HG03108 (cell line): Measurements from ENCODE around the gene SYNE3.

ENCODE experiments used
- ATAC-seq: cut with Tn5 transposase; IDR thresholded peaks from one replicate; pipeline ENCODE4 v1.9.1; 2021; ENCODE audit warnings: moderate library complexity; ENCODE audit not compliant: unreplicated experiment

The SYNE3 gene, protein sequence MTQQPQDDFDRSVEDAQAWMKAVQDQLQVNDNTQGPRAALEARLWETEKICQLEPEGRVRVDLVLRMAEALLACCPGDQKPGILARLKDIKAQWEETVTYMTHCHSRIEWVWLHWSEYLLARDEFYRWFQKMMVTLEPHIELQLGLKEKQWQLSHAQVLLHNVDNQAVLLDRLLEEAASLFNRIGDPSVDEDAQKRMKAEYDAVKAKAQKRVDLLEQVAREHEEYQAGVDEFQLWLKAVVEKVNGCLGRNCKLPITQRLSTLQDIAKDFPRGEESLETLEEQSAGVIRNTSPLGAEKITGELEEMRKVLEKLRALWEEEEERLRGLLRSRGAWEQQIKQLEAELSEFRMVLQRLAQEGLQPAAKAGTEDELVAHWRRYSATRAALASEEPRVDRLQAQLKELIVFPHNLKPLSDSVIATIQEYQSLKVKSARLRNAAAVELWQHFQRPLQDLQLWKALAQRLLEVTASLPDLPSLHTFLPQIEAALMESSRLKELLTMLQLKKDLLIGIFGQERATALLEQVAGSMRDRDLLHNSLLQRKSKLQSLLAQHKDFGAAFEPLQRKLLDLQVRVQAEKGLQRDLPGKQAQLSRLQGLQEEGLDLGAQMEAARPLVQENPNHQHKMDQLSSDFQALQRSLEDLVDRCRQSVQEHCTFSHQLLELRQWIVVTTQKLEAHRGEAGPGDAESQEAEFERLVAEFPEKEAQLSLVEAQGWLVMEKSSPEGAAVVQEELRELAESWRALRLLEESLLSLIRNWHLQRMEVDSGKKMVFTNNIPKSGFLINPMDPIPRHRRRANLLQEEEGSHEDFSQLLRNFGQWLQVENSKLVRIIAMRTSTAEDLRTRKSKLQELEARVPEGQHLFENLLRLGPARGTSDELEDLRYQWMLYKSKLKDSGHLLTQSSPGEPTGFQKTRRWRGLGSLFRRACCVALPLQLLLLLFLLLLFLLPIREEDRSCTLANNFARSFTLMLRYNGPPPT

GRCh38 chr14:95516554-95517181 lies at the start of gene SYNE3:
TSS of gene SYNE3 (minus strand) at chr14:95516650. CDS start at chr14:95475821, 40,829 bp downstream.
- ATAC-seq: peak; percentile 28

- no peak for ATAC-seq
Measured at GRCh38 chr14:95564060-95564459, 47.6 kb upstream of the SYNE3 start.

DNA sequence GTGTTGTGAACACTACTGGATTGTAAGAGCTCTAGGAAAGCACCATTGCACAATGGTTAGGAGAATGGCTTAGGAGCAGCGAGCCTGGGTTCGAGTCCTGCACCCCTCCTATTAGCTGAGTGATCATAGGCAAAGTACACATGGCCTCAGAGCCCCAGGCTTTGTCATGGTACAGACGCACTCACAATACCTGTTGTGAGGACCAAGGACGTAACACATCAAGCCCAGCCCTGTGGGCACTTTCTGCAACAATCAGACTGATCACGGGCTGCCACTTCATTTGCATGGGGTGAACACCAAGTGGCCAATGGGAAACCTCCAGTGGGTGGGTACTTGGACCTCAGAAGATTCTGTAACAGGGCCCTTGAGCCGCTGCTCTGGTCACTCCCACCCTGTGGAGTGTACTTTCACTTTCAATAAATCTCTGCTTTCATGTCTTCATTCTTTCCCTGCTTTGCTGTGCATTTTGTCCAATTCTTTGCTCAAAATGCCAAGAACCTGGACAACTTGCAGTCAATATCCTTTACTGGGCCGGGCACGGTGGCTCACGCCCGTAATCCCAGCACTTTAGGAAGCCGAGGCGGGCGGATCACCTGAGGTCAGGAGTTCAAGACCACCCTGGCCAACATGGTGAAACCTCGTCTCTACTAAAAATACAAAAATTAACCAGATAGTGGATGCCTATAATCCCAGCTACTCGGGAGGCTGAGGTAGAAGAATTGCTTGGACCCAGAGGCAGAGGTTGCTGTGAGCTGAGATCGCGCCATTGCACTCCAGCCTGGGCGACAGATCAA lies 46.6 kb upstream of the SYNE3 start:
- no peak for ATAC-seq

- peak; percentile 96 for ATAC-seq
Measured at GRCh38 chr14:95561001-95561412, 44.6 kb upstream of the SYNE3 start.

DNA sequence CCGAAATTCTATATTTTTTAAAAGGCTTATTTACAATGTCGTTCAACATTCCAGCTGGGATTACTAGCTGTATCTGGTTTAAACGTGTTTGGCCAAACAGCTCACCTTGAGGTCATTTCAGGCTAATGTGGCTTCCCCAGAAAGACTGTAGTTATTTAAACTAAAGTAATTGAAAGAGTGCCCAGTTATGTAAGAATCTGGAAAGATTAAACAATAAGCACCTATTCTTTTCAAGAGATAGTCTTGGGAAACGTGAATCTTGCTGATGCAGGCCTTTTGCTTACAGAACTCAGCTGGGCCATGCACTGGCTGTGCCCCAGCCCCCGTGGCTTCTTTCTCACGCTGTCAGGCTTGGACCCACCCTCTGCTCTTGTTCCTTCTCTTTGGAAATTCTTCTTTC lies 42.8 kb upstream of the SYNE3 start:
- no peak for ATAC-seq

DNA sequence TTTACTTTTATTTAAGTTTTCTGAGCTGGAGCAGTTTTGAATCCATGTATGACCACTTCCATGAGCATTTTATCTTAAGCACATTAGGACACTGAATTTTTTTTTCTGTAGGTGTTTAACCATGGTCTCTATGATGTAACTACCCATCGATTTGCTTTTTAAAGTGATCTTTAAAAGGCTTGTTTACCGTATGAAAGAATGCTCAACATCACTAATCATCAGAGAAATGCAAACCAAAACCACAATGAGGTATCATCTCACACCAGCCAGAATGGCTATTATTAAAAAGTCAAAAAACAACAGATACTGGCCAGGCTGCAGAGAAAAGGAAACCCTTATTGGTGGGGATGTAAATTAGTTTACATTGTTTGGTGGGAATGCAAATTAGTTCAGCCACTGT lies 41.4 kb upstream of the SYNE3 start:
- ATAC-seq: no peak

GRCh38 chr14:95557291-95557690 lies 40.8 kb upstream of the SYNE3 start:
- ATAC-seq: no peak

GRCh38 chr14:95555053-95555452 lies 38.6 kb upstream of the SYNE3 start:
- ATAC-seq: no peak

DNA sequence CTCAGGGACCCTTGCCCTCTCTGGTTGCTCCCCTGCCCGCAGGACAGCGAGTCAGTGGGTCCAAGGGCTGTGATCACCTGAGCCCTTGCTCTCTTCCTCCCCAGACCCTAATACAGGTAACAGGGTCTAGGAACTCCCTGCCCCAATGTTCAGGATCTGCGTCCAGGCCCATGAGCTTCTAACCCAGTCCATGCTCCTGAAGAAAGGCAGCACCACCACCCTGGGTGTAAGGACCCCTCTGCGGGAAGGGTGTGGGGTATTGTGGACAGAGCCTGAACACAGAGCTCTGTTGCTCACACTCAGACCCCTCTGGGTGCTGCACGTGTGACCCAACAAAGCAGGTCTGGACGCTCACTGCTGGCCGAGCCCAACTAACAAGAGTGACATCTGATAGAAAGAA lies 36.7 kb upstream of the SYNE3 start:
- ATAC-seq: no peak

GRCh38 chr14:95551435-95551834 lies 35.0 kb upstream of the SYNE3 start:
- no peak for ATAC-seq

DNA sequence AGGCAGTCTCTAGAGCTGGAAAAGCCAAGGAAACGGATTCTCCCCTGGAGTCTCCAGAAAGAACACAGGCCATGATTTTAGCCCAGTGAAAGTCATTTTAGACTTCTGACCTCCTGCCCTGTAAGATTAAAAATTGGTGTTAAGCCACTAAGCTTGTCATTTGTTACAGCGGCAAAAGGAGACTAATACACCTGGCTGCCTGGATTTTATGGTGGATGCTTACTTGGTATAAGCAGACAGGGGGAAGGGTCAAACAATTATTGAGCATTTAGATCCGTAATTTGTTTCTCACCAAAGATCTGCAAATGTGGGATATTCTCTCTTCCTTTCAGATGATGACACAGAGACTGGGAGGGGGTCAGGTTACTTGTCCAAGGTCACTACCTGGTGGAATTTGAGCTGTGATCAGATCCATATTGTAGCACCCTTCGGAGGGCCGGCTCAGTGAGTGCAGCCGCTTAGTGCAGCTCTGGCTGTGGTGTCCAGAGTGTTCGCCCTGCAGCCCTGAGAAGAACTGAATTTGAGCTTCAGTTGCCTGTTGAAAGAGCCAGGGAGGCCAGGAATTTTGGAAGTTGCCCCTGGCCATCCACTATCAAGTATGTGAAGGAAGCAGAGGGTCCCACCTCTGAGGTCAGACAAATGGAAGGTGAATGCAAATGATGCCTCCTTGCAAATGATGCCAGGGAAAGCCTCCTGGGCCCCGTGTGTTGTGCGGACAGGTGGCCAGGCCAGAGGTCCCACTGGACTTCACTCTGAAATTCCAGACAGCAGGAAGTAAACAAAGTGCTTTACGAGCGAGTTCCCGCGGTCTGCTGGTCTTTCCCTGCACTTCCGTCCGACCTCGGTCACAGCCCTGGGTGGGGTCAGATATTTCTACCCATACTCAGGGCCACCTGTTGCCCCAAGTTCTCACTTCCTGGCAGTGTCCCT lies 33.5 kb upstream of the SYNE3 start:
- ATAC-seq: no peak

DNA sequence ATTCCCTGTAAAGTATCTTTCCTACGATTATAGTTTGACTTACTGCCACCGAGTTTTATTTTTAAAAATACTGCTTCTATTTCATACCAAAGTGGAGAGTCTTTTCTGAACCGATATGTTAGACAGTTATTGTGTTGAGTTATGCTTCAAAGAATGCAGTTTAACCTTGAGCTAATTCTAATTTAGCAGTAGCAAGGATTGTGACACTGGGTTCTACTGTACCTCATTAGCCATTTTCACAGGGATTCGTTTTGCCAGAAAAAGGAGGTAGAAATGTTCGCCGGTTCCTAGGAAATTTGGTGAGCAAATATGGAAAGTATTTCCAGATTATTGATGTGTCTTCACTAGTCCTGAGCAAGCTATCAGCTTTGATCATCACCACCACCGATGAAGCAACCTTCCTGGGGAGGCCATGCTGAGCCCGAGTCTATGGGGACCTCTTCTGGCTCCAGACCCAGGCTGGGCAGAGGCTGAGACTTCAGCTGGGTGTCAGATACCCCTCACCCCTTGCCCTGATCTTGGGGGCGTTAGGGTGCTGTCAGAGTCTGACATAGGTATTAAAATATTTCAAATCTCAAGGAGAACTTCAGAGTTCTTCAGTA lies 32.0 kb upstream of the SYNE3 start:
- ATAC-seq: no peak

DNA sequence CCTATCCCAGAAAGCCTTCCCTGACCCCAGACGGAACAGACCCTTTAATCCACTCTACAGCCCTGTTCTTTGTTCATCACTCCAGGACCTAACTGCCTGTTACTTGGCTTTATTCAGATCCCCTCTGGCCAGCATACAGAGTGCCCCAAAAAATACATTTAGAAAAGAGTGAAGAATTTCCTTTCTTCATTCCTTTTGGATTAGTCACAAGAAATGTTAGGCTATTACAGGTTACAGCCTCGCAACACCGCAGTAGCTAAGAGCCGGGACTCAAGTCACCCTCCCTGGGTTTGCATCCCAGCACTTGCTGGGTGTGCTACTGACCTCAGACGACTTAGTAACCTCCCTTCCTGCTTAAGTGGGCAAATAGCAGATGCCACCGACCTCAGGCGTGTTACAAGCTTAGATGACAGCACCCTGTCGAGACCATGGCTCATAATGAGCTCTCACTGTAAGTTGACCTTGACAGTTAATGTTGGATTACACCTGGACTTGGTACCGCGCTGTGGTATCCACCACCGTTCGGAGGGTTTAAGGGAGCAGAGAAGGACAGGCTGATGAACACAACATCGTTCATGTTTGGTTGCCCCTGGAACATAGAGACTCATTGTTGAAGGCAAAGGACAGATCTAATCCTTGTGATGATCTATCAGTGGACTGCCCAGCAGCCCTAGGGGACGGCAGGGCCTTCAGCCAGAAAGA lies 31.3 kb upstream of the SYNE3 start:
- no peak for ATAC-seq

DNA sequence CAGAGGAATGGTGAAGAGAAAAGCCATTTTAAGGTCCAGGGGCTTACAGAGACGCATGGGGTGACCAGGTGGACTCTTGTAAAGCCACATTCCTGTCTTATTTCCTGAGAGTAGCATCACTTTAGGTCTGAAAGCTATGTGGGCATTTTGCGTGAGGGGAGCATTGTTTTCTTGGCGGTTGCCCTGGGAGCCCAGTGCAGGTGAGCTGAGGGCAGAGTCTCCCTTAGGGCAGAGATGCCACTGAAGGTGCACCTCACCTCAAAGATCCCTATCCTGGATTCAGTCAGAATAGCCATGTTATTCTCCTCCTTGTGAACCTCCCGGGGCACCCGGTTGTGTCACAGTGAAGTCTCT lies 30.8 kb upstream of the SYNE3 start:
- no peak for ATAC-seq

DNA sequence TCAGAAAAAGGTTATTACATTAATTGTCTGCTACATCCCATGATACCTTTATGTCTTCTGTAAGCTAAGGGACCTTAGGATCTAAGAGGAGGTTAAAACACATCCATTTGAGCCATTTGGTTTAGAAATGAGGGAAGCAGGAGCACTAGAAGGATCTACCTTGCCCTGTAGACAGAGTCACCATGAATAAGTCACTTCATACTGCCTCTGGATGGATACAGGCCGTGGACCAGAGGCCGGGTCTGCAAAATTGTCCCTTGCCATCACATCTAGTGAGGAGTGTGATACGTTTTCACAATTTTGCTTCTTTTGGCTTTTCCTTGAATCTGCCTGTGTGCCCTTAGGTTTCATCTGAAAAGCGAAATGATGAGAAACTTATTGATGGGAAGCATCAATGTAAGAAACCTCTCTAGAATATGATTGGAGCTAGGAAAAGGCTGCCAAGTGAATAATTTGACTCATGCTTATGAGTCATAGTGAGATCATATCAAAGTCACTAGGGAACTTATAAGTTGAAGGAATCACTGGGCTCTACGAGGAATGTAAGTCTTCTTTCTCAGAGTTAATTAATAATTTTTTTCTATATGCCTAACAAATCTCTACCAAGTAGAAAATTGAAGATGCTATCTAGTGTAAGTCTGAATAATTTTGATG lies 29.2 kb upstream of the SYNE3 start:
- no peak for ATAC-seq

GRCh38 chr14:95544588-95544987 lies 28.1 kb upstream of the SYNE3 start:
- ATAC-seq: no peak

GRCh38 chr14:95543021-95543420 lies 26.6 kb upstream of the SYNE3 start:
- ATAC-seq: no peak
